Gastrocnemius medialis (tissue), 4 donors: ENCODE data around the gene PDYN.

Source experiments
- CTCF ChIP-seq, 5 experiments: fragments of 450-650 bp in 3 of 5; fragments of 200-600 bp in 2 of 5; sonication (generic) in 2 of 5; IDR thresholded peaks in 4 of 5; conservative IDR thresholded peaks in 1 of 5; 1 replicate in 4 of 5; 2 replicates in 1 of 5; pipeline ENCODE4 v1.5.1; 2016 to 2019; ENCODE audit warnings: antibody characterized with exemption in 5 of 5, mild to moderate bottlenecking in 3 of 5, moderate library complexity in 3 of 5
- POLR2A ChIP-seq, 2 donors: fragments of 450-650 bp; IDR thresholded peaks; one replicate each; pipeline ENCODE4 v1.6.1; 2017; ENCODE audit warnings: antibody characterized with exemption in 2 of 2, mild to moderate bottlenecking in 2 of 2, moderate library complexity in 2 of 2

GRCh38 chr20:1987826-1988225 lies 6.0 kb downstream of the PDYN start:
- no peak for TF ChIP-seq CTCF (IDR thresholded peaks at IDR 0.05 in 4 of 5, conservative IDR thresholded peaks at IDR 0.05 in 1 of 5)
- no peak for TF ChIP-seq POLR2A (IDR thresholded peaks at IDR 0.05)
